GM15510 (cell line): ENCODE data around the gene SLC46A3.
A peak's percentile ranks its signal among the peaks of the same experiment; 100 is the strongest.

Experiments
- POLR2A ChIP-seq: IDR thresholded peaks from 3 replicates; pipeline ENCODE4 v1.6.1; 2011; ENCODE audit warnings: borderline replicate concordance; ENCODE audit not compliant: insufficient read length; ENCODE audit errors: extremely low read depth

The SLC46A3 gene

DNA sequence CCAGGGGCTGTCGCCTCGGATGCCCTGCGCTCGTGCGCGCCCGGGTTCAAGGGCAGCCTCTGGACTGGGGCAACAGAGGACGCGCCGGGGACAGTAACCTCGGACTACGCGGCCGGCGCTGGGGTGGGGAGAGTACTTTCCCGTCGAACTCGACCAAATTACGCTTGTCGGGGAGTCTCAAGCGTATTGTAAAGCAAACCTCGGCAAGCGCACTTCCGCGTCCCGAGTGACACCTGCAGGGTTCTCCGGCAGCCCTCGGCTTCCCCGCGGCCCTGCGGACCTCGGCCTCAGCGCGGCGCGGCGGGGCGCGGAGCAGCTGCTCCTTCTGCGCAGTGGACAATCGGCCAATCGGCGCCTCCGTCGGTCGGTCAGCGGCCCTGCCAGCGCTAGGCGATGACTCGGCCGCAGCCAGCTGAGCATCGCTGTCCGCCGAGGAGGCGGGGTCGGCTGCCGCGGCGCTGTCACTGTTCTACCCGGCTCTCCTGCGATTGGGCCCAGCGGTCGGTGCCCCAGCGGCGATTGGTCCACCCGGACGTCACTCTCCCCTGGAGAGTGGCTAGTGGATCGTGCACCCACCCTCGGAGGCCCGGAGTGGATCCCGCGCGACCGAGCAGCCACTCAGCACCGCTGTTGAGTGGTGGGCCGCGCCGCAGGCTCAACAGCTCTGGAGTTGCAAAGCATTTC lies at the start of gene SLC46A3:
Gene SLC46A3 (minus strand): TSS at position 428 of the 684 bp plus-strand sequence. CDS start 972 bp downstream, outside the sequence.
- peak; percentile 65 for TF ChIP-seq POLR2A

DNA sequence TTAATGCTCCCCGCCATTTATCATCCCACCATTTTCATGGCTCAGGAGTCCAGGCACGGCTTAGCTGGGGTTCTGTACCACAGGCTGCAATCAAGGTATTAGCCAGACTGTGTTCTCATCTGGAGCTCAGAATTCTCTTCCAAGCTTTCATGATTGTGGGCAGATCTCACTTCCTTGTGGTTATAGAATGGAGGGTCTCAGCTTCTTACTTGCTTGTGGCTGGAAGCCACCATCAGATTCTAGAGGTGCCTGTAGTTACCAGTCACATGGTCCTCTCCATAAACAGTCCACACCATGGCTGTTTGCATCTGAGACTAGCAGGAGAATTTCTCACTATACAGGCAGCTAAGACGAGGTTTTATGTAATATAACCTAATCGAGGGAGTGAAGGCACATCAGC lies 45.1 kb upstream of the SLC46A3 start:
- no peak for TF ChIP-seq POLR2A

- TF ChIP-seq POLR2A = no peak
These were observed 42.8 kb upstream of the SLC46A3 start for GRCh38 chr13:28761586-28761985.

- TF ChIP-seq POLR2A = no peak
These were observed 36.7 kb upstream of the SLC46A3 start for GRCh38 chr13:28755546-28755870.

DNA sequence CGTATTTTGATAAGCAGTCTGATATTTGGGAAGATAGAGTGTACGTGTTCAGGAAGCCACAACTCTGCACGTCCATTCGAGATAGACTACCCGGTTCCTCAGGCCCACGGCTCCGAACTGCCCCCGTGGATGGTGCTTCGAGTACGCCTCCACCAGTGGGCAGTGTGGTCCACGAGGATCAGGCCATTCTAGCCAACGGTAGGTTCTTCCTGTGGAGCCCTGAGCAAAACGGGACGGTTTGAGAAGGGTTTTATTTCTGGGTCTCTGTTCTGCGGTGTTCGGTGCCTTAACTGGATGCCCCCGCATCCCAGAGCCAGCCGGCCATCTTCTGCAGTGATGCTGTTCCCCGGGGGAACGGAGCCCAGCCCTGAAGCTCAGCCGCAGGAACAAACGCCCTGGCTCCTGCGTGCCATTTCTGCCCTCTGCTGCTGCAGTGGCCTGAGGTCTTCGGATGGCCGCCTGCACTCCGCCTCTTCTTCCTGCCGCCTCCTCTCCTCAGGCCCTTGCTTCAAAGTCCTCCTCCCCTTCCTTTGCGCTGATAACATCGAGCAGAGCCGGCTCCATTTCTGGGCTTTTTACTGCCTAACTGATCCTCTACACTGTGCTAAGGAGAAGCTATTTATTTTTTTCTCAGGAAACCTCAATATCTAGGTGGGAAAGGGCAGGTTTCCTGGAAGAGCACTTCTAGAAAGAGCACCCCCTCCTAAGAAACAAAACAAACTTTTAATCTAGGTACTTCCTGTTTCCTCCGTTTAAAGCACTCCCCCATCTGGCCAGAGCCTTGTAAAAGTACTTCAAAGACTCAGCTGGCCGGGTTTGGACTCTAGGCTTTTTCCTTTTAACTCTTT lies 36.2 kb upstream of the SLC46A3 start:
- no peak for TF ChIP-seq POLR2A

DNA sequence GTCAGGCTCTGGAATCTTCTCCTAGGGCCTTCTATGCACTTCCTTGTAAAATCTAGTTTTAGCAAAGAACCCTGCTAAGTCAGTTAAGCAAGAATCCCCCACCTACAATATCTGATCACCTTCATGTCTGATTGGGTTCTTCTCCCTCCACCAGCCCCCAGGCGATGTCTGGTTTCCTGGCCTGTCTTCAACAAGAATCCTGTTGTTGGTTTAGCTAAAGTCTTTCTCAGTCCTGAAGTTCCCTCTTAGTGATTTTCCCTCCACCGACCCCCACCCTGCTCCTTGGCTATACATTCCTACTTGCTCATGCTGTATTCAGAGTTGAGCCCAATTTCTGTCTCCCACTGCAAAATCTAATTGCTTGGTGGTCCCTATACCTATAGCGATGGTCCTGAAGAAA lies 35.2 kb upstream of the SLC46A3 start:
- TF ChIP-seq POLR2A = no peak

- TF ChIP-seq POLR2A = no peak
These were observed 34.6 kb upstream of the SLC46A3 start for GRCh38 chr13:28753208-28753892.

- no peak for TF ChIP-seq POLR2A
These were observed 32.6 kb upstream of the SLC46A3 start for GRCh38 chr13:28751175-28751960.

DNA sequence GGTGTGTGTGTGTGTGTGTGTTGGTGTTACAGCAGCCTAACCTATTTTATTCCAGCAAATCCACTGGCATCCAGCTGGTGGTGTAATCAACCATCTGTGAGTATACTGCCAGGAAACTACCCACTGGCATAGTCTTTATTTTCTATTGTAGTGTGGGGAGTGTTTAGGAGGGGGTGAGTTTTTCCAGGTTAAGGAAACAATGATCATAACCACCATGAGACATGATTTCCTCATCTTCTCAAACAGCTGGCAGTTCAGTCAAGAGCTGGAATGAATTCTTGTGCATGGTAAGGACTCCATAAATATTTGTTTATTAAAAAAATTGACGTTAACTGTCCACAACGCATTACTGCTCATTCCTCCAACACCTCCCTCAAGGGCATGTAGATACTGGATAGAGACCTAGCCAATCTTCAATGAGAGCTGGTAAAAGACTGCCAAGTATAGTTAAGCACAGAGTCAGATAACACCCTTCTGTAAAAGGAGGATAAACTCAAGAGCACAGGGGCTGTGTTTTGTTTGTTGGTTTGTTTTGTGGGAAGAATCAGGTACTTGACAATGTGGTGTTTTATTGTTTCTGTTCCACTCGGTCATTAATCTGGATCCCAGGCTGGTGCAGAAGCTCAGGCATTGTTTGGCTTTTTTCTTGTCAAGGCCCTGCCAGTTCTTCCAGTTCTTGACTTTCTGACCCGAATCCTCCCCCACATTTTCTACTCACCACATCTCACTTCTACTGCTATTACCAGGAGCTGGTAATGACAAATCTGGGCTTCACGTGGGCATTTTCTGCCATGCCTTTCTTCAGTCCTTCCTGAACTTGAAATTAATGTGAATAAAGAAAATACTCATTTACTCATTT lies 31.6 kb upstream of the SLC46A3 start:
- TF ChIP-seq POLR2A = no peak

DNA sequence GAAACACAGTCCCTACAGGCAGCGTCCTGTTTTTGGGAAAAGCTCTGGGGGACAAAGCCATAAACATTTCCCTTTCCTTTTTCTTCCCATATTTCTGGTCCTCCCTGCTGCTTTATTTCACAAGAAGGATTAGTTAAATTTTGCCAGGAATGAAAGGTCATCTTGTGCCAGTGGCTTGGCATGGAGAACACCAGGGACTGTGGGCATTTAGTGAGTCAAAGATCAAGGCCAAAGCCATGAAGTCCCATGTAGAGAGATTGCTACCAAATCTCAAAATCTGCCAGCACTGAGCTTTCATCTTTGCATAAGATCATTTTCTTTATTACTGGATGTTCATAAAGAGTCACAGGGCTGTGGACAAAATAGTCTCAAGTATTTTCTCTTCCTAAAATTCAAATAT lies 29.1 kb upstream of the SLC46A3 start:
- TF ChIP-seq POLR2A = no peak

DNA sequence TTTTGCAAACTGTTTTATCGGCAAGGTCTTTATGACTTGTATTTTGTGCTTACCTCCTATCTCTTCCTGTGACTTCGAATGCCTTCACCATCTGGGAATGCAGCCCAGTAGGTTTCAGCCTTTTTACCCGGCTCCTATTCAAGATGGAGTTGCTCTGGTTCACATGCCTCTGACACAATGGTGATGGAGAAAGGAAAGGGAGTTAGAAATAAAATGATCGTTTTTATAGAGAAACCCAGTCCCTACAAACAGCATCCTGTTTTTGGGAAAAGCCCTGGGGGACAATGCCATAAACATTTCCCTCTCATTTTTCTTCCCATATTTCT lies 27.5 kb upstream of the SLC46A3 start:
- no peak for TF ChIP-seq POLR2A

GRCh38 chr13:28744656-28745055 lies 25.9 kb upstream of the SLC46A3 start:
- no peak for TF ChIP-seq POLR2A

DNA sequence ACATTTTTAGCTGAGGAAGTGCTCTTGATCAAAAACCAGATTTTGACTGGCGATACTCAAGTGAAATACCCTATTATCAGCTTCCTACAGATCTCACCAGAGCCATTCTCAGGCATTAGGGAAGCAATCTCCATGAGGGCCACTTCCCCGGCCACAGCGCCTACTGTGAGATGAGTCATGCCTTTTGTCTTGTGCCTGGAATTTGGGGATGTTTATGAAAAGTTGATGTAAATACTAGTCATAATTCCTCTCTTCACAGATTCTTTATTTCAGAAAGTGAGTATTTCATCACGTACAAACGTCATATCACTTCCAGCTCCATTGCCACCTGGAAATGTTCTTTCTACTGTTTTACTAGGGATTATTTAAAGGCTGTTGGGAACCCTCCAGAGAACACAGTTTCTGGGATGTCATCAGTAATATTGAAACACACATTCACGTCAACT lies 25.3 kb upstream of the SLC46A3 start:
- TF ChIP-seq POLR2A = no peak
